ENCODE data around the gene RASA3.
"Not testable (repeated sequence)": the region's sequence is repeated elsewhere in the genome, so short reads cannot be mapped to it uniquely, and the experiment has no call there.

DNA sequence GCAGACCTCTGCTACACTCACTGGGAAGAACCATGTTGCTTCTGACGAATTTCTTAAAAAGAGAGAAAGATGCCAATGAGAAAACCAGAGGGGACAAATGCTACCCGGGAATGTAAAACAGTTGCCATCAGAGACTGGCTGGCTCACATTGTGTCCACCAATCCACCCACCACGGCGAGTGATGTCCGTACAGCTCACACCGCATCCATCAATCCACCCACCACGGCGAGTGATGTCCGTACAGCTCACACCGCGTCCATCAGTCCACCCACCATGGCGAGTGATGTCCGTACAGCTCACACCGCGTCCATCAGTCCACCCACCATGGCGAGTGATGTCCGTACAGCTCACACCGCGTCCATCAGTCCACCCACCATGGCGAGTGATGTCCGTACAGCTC lies 19.0 kb downstream of the RASA3 start:
- not testable (repeated sequence) for TF ChIP-seq CTCF (IDR thresholded peaks at IDR 0.05 in 2 of 3, conservative IDR thresholded peaks at IDR 0.05 in 1 of 3; ENCODE audit: borderline replicate concordance in 1 of 3, insufficient read depth in 1 of 3, low read depth in 2 of 3, low read length in 2 of 3); ATF3 (IDR thresholded peaks at IDR 0.05); EZH2 (IDR thresholded peaks at IDR 0.05); POLR2AphosphoS5 (IDR thresholded peaks at IDR 0.05; ENCODE audit: low read depth, low read length); POLR2A (IDR thresholded peaks at IDR 0.05; ENCODE audit: borderline replicate concordance, extremely low read depth, insufficient read depth, insufficient read length); ZNF274 (IDR thresholded peaks at IDR 0.05; ENCODE audit: low read depth, low read length); EZH2phosphoT487 (IDR thresholded peaks at IDR 0.05; ENCODE audit: borderline replicate concordance); CEBPB (IDR thresholded peaks at IDR 0.05; ENCODE audit: low read depth); MAX (IDR thresholded peaks at IDR 0.05); YY1 (IDR thresholded peaks at IDR 0.05; ENCODE audit: extremely low read depth, insufficient replicate concordance, low read depth, low read length); JUND (IDR thresholded peaks at IDR 0.05)

Data from HCT116 (cell line).